MCF 10A (cell line): ENCODE results near the gene CHST1. TPM values are rescaled to one million over a fixed set of nuclear protein-coding genes. Genes with fewer than 3 reads are reported as not detected.

Experiments
- BruUV-seq: library from RNA; stranded (reverse); fragments of 400-500 nt; replicated peaks from 2 replicates; lab custom pipeline; 2021; lab: Mats Ljungman, UMichigan
- CTCF ChIA-PET: fragments of 300-600 bp; sonication (Branson Sonifier 250); formaldehyde crosslinking; extraction: SDS; loops from one replicate; lab custom pipeline; 2021; ENCODE audit warnings: antibody characterized with exemption, inconsistent platforms; lab: Yijun Ruan, JAX
- POLR2A ChIA-PET: fragments of 300-600, 350-650 bp; sonication (Branson Sonifier 250); formaldehyde crosslinking; extraction: SDS; loops from one replicate; lab custom pipeline; 2020; ENCODE audit warnings: antibody characterized with exemption, inconsistent platforms; lab: Yijun Ruan, JAX
- DNase-seq: peaks from one replicate; pipeline ENCODE4 v3.0.0-alpha.2; 2018; ENCODE audit not compliant: unreplicated experiment
- H3K27ac Mint-ChIP-seq: one replicate; pipeline ENCODE4 v1.8.0; 2022; ENCODE audit warnings: mild to moderate bottlenecking, low read depth, mixed read lengths; ENCODE audit not compliant: unreplicated experiment
- H3K27me3 Mint-ChIP-seq: one replicate; pipeline ENCODE4 v1.8.0; 2022; ENCODE audit warnings: mixed read lengths; ENCODE audit not compliant: insufficient read depth, unreplicated experiment
- H3K36me3 Mint-ChIP-seq: one replicate; pipeline ENCODE4 v1.8.0; 2022; ENCODE audit warnings: mild to moderate bottlenecking, moderate library complexity, mixed read lengths; ENCODE audit not compliant: insufficient read depth, unreplicated experiment
- H3K4me1 Mint-ChIP-seq: one replicate; pipeline ENCODE4 v1.8.0; 2022; ENCODE audit warnings: mixed read lengths; ENCODE audit not compliant: insufficient read depth, unreplicated experiment
- H3K4me3 Mint-ChIP-seq: one replicate; pipeline ENCODE4 v1.8.0; 2022; ENCODE audit warnings: mild to moderate bottlenecking, moderate library complexity, mixed read lengths; ENCODE audit not compliant: unreplicated experiment
- H3K9me3 Mint-ChIP-seq: one replicate; pipeline ENCODE4 v1.8.0; 2022; ENCODE audit warnings: mixed read lengths; ENCODE audit not compliant: unreplicated experiment
- CTCF ChIP-seq: fragments of 200-600 bp; IDR thresholded peaks from one replicate; pipeline ENCODE4 v1.8.0; 2022; ENCODE audit warnings: antibody characterized with exemption, mild to moderate bottlenecking; ENCODE audit not compliant: unreplicated experiment
- intact Hi-C: fragments of 100-400 bp; cut with micrococcal nuclease; formaldehyde crosslinking; loops from 2 replicates; pipeline ENCODE4 v1.14.1; 2022
- total RNA-seq: library from RNA; stranded (reverse); gene quantifications from 2 replicates; pipeline ENCODE4 v1.2.3, GENCODE V29; 2022

Gene CHST1
- total RNA-seq, 1 experiment from 2014 or later = not detected

- peaks cover 31% of the 10 kb centered on the region for H3K27me3 Mint-ChIP-seq
- no peak for TF ChIP-seq CTCF
- H3K27ac Mint-ChIP-seq = no peak overlapping the region
- intact Hi-C loops = no loop called here
- ChIA-PET POLR2A (interaction anchor here (0.6 to 1.1 kb wide), 2 partner anchors 30 to 132 kb away, joined by 3 read pairs; no protein-coding TSS in a partner anchor), CTCF (interaction anchor here (1.1 to 7.6 kb wide), 2 partner anchors 110 to 251 kb away, joined by 3 to 62 read pairs; no protein-coding TSS in a partner anchor)
- no peak for DNase-seq
- H3K4me1 Mint-ChIP-seq = no peaks in the 10 kb centered on the region
- no TSS peak for BruUV-seq
- no peaks in the 10 kb centered on the region for H3K9me3 Mint-ChIP-seq
- H3K36me3 Mint-ChIP-seq = no peaks in the 10 kb centered on the region
- no peak overlapping the region for H3K4me3 Mint-ChIP-seq
Observed at GRCh38 chr11:45660729-45661438, 4.5 kb downstream of the CHST1 start.

DNA sequence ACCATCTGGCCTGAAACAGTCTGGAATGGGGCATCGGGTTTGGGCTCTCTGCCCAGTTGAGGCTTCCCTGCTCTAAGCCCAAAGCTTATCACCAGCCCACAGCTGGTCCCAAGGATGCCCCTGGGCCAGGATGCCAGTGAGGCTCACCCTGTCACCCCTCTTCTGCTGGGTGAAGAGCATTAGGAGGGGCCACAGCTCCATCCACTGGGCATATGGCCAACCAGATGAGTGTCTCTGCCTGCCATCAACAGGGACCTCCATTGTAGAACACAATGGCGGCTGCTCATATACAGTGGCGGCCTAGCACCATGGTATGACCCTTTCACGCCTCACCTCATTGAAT is 5.6 kb downstream of the CHST1 start:
- H3K27me3 Mint-ChIP-seq = peaks cover 28% of the 10 kb centered on the region
- POLR2A ChIA-PET = interaction anchor here (0.6 kb wide), 1 partner anchor 11 kb away, joined by 3 read pairs; no protein-coding TSS in a partner anchor
- DNase-seq = no peak
- no TSS peak for BruUV-seq
- H3K27ac Mint-ChIP-seq = no peak overlapping the region
- H3K9me3 Mint-ChIP-seq = no peaks in the 10 kb centered on the region
- CTCF ChIA-PET = interaction anchor here (0.9 to 7.6 kb wide), 3 partner anchors 111 to 288 kb away, joined by 4 to 62 read pairs (median 4); no protein-coding TSS in a partner anchor
- H3K4me3 Mint-ChIP-seq = no peak overlapping the region
- no peaks in the 10 kb centered on the region for H3K4me1 Mint-ChIP-seq
- no peak for TF ChIP-seq CTCF
- intact Hi-C loops = no loop called here
- H3K36me3 Mint-ChIP-seq = no peaks in the 10 kb centered on the region

DNA sequence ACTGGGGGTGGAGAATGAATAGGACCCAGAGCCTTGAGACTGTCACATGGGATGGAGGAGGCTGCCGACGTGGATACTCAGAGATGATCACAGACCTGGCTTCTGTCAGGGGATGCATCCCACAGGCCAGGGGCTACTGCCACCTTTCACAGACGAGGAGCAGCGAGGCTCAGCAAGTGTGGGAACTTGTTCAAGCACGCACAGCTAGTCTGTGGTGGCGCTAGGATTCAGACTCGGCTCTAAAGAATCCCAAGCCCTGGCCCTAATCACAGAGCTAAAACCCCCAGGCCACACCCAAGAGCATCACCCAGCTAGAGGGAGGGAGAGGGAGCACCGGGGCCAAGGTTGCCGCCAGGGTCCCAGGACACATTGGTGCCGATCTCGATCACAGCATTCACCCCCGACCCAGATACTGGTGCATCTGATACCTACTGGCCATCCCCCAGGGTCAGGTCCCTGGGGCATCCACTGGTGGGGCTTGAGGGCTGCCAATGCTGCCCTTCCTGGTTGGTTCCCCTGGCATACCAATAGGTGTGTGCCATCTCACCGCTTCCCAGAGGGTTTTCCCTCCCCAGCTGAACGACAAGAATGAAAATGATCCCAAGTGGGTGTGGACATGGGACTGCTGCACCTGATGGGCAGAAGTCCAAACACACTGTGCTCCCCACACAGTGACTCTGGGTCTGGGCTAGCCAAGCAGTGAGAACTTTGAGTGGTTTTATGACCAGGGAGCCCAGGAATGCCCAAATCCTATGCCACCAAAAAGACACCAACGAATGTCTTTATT is 6.2 kb downstream of the CHST1 start:
- H3K36me3 Mint-ChIP-seq = no peaks in the 10 kb centered on the region
- CTCF ChIA-PET = interaction anchor here (0.7 to 7.6 kb wide), 4 partner anchors 112 to 287 kb away, joined by 3 to 62 read pairs (median 4); no protein-coding TSS in a partner anchor
- no peaks in the 10 kb centered on the region for H3K9me3 Mint-ChIP-seq
- TF ChIP-seq CTCF = no peak
- POLR2A ChIA-PET = interaction anchor here (0.6 kb wide), 1 partner anchor 12 kb away, joined by 3 read pairs; no protein-coding TSS in a partner anchor
- no peak overlapping the region for H3K4me3 Mint-ChIP-seq
- no peak overlapping the region for H3K27ac Mint-ChIP-seq
- no peaks in the 10 kb centered on the region for H3K4me1 Mint-ChIP-seq
- intact Hi-C loops = no loop called here
- H3K27me3 Mint-ChIP-seq = peaks cover 28% of the 10 kb centered on the region
- no peak for DNase-seq
- BruUV-seq = no TSS peak
